ENCODE results near the gene LCN2. TPM values are rescaled to one million over a fixed set of nuclear protein-coding genes. Genes with fewer than 3 reads are reported as not detected.

The LCN2 gene
- total and polyA plus RNA-seq, 3 donors from 2014 or later: 2.2 TPM; not detected in 2

DNA sequence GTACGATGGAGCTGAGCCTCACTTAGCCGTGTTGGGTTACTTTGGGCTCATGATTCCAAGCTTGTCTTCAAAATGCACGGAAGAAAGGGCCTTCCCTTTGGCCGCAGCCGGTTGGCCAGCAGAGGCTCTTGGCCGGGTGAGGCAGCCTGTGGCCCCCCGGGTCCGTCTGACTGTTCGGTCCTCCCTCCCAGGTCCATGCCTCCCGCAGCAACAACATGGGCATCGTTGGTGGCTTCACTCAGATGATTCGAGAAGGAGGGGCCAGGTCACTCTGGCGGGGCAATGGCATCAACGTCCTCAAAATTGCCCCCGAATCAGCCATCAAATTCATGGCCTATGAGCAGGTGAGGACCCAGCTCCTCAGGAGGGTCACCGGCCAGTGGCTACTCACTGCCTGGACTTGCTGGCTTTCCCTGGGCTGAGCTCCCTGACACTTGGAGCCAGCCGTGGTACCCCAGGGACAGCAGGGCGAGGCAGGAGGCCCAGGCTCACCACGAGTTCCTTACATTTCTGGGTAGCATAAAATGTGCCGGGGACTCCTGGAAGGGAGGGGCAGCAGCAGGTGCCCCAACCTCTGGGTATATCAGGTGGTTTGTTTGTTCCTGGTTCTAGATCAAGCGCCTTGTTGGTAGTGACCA, 43.6 kb upstream of the LCN2 start:
- H3K27me3 ChIP-seq: no peaks in the 10 kb centered on the region
- H3K9me3 ChIP-seq: no peaks in the 10 kb centered on the region
- intact Hi-C loops (cut with DNase I; ENCODE audit: low total_unique reads): no loop called here
- WGBS, 2 donors: 90 to 94% methylated on average over 14 to 21 of the region's 21 CpGs
- no peak overlapping the region for H3K27ac ChIP-seq
- no peaks in the 10 kb centered on the region for H3K36me3 ChIP-seq (ENCODE audit: low read depth, missing control alignments)
- TF ChIP-seq POLR2A (IDR thresholded peaks at IDR 0.05): no peak
- TF ChIP-seq, protein P1, sequence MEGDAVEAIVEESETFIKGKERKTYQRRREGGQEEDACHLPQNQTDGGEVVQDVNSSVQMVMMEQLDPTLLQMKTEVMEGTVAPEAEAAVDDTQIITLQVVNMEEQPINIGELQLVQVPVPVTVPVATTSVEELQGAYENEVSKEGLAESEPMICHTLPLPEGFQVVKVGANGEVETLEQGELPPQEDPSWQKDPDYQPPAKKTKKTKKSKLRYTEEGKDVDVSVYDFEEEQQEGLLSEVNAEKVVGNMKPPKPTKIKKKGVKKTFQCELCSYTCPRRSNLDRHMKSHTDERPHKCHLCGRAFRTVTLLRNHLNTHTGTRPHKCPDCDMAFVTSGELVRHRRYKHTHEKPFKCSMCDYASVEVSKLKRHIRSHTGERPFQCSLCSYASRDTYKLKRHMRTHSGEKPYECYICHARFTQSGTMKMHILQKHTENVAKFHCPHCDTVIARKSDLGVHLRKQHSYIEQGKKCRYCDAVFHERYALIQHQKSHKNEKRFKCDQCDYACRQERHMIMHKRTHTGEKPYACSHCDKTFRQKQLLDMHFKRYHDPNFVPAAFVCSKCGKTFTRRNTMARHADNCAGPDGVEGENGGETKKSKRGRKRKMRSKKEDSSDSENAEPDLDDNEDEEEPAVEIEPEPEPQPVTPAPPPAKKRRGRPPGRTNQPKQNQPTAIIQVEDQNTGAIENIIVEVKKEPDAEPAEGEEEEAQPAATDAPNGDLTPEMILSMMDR (IDR thresholded peaks at IDR 0.05): no peak
- DNase-seq: no peak
- H3K4me1 ChIP-seq: peaks cover 57% of the 10 kb centered on the region
- H3K4me3 ChIP-seq: no peak overlapping the region

DNA sequence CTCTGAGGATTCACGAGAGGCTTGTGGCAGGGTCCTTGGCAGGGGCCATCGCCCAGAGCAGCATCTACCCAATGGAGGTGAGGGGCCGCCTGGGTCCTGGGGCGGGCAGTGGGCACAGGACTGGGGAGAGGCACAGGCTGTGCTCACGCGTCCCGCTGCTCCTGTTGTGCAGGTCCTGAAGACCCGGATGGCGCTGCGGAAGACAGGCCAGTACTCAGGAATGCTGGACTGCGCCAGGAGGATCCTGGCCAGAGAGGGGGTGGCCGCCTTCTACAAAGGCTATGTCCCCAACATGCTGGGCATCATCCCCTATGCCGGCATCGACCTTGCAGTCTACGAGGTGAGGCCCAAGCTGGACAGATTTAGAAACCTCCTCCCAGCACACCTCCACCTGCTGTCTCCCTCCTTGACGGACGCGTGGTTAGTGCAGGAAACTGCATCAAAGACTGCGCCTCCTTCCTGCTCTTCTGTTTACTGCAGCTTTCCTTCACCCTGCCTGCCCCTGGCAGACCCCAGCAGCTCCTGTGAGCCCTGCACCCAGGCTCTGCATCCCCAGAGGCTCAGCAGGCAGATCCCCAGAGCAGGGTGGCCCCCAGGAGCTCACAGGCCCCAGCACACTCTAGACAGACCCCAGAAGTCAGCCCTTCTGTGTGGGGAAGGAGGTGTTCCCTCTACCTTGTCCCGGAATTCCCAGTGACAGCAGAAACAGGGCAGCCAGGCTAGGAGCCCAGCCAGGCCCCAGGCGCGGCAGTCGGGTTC, 42.9 kb upstream of the LCN2 start:
- DNase-seq: no peak
- peak overlapping the region in 1 of 2 donors; percentile 45 for H3K27ac ChIP-seq

DNA sequence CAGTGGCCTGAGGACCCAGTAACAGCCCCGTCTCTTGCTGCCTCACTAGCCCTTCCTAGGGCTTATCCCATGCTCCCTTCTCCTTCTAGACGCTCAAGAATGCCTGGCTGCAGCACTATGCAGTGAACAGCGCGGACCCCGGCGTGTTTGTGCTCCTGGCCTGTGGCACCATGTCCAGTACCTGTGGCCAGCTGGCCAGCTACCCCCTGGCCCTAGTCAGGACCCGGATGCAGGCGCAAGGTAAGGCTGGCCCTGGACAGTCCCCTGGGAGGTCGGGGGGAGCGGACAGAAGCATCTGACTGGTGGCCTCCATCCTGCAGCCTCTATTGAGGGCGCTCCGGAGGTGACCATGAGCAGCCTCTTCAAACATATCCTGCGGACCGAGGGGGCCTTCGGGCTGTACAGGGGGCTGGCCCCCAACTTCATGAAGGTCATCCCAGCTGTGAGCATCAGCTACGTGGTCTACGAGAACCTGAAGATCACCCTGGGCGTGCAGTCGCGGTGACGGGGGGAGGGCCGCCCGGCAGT, 42.2 kb upstream of the LCN2 start:
- Histone ChIP-seq H3K4me1 (peaks cover 43% of the 10 kb centered on the region), H3K36me3 (ENCODE audit: low read depth, missing control alignments) (no peaks in the 10 kb centered on the region), H3K9me3 (no peaks in the 10 kb centered on the region), H3K27ac (peak overlapping the region in 1 of 2 donors; percentile 45), H3K27me3 (no peaks in the 10 kb centered on the region), H3K4me3 (no peak overlapping the region)
- intact Hi-C loops (cut with DNase I; ENCODE audit: low total_unique reads): no loop called here
- WGBS, 2 donors: 77% methylated on average over 17 of the region's 23 CpGs; no CpG with 5 or more reads in 1 of the 2 donors
- TF ChIP-seq, protein P1 (IDR thresholded peaks at IDR 0.05): no peak
- no peak for TF ChIP-seq POLR2A (IDR thresholded peaks at IDR 0.05)
- DNase-seq: no peak

More for the DNA sequence above, 42.9 kb upstream of the LCN2 start:
- H3K27me3 ChIP-seq: no peaks in the 10 kb centered on the region
- intact Hi-C loops (cut with DNase I; ENCODE audit: low total_unique reads): no loop called here
- no peak overlapping the region for H3K4me3 ChIP-seq
- H3K36me3 ChIP-seq (ENCODE audit: low read depth, missing control alignments): no peaks in the 10 kb centered on the region
- no peaks in the 10 kb centered on the region for H3K9me3 ChIP-seq
- TF ChIP-seq POLR2A (IDR thresholded peaks at IDR 0.05): no peak
- TF ChIP-seq, protein P1 (IDR thresholded peaks at IDR 0.05): no peak
- 85 to 88% methylated on average over 14 to 18 of the region's 23 CpGs for WGBS, 2 donors
- H3K4me1 ChIP-seq: peaks cover 50% of the 10 kb centered on the region

DNA sequence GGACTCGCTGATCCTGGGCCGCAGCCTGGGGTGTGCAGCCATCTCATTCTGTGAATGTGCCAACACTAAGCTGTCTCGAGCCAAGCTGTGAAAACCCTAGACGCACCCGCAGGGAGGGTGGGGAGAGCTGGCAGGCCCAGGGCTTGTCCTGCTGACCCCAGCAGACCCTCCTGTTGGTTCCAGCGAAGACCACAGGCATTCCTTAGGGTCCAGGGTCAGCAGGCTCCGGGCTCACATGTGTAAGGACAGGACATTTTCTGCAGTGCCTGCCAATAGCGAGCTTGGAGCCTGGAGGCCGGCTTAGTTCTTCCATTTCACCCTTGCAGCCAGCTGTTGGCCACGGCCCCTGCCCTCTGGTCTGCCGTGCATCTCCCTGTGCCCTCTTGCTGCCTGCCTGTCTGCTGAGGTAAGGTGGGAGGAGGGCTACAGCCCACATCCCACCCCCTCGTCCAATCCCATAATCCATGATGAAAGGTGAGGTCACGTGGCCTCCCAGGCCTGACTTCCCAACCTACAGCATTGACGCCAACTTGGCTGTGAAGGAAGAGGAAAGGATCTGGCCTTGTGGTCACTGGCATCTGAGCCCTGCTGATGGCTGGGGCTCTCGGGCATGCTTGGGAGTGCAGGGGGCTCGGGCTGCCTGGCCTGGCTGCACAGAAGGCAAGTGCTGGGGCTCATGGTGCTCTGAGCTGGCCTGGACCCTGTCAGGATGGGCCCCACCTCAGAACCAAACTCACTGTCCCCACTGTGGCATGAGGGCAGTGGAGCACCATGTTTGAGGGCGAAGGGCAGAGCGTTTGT, 41.6 kb upstream of the LCN2 start:
- Histone ChIP-seq H3K27me3 (no peaks in the 10 kb centered on the region), H3K4me1 (peaks cover 42% of the 10 kb centered on the region), H3K27ac (no peak overlapping the region), H3K36me3 (ENCODE audit: low read depth, missing control alignments) (no peaks in the 10 kb centered on the region), H3K9me3 (no peaks in the 10 kb centered on the region), H3K4me3 (no peak overlapping the region)
- WGBS, 2 donors: 60 to 77% methylated on average over 9 to 17 of the region's 18 CpGs
- intact Hi-C loops (cut with DNase I; ENCODE audit: low total_unique reads): no loop called here
- peak; percentile 62 for DNase-seq
- no peak for TF ChIP-seq POLR2A (IDR thresholded peaks at IDR 0.05)
- TF ChIP-seq, protein P1 (IDR thresholded peaks at IDR 0.05): no peak
